Type B pancreatic cell (in vitro differentiated cells): Measurements from ENCODE around the gene PCDH15. TPM values are rescaled to one million over a fixed set of nuclear protein-coding genes. Genes with fewer than 3 reads are reported as not detected.

Source experiments
- DNase-seq: peaks from one replicate; pipeline ENCODE4 v3.0.0; 2021; ENCODE audit warnings: mixed read lengths; ENCODE audit not compliant: unreplicated experiment; ENCODE audit errors: extremely low spot score
- H3K27ac Mint-ChIP-seq: 2 replicates; pipeline ENCODE4 v1.8.0; 2021; ENCODE audit warnings: mild to moderate bottlenecking, mixed read lengths
- H3K27me3 Mint-ChIP-seq: 2 replicates; pipeline ENCODE4 v1.8.0; 2021; ENCODE audit warnings: mixed read lengths
- H3K36me3 Mint-ChIP-seq: 2 replicates; pipeline ENCODE4 v1.8.0; 2021; ENCODE audit warnings: mixed read lengths
- H3K4me1 Mint-ChIP-seq: one replicate; pipeline ENCODE4 v1.8.0; 2021; ENCODE audit warnings: mixed read lengths; ENCODE audit not compliant: unreplicated experiment
- H3K4me3 Mint-ChIP-seq: 2 replicates; pipeline ENCODE4 v1.8.0; 2021; ENCODE audit warnings: mild to moderate bottlenecking, mixed read lengths
- H3K9me3 Mint-ChIP-seq: 2 replicates; pipeline ENCODE4 v1.8.0; 2021; ENCODE audit warnings: mixed read lengths
- total RNA-seq: library from RNA; stranded (reverse); gene quantifications from 2 replicates; pipeline ENCODE4 v1.2.1, GENCODE V29; 2021; ENCODE audit warnings: low replicate concordance
- TF ChIP-seq, protein P1 (sequence below): fragments of 200-600 bp; sonication (generic); conservative IDR thresholded peaks from 2 replicates; pipeline ENCODE4 v1.5.0; 2021; ENCODE audit warnings: antibody characterized with exemption, mild to moderate bottlenecking

Gene PCDH15
- total RNA-seq, 1 donor from 2014 or later = 3.5 TPM

DNA sequence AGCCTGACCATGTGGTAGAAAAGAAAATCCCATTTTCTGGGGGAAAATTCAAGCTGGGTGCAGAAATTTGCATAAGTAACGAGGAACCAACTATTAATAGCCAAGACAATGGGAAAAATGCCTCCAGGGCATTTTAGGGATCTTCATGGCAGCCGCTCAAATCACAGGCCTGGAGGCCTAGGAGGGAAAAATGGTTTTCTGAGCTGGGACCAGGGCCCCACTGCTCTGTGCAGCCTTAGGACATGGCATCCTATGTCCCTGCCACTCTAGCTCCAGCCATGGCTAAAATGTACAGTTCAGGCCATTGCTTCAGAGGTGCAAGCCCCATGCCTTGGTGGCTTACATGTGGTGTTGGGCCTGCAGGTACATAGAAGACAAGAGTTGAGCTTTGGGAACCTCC, 459.0 kb downstream of the PCDH15 start:
- DNase-seq = no peak
- no peaks in the 10 kb centered on the region for H3K4me1 Mint-ChIP-seq
- no peak overlapping the region for H3K27ac Mint-ChIP-seq
- H3K27me3 Mint-ChIP-seq = no peaks in the 10 kb centered on the region
- TF ChIP-seq, protein P1, sequence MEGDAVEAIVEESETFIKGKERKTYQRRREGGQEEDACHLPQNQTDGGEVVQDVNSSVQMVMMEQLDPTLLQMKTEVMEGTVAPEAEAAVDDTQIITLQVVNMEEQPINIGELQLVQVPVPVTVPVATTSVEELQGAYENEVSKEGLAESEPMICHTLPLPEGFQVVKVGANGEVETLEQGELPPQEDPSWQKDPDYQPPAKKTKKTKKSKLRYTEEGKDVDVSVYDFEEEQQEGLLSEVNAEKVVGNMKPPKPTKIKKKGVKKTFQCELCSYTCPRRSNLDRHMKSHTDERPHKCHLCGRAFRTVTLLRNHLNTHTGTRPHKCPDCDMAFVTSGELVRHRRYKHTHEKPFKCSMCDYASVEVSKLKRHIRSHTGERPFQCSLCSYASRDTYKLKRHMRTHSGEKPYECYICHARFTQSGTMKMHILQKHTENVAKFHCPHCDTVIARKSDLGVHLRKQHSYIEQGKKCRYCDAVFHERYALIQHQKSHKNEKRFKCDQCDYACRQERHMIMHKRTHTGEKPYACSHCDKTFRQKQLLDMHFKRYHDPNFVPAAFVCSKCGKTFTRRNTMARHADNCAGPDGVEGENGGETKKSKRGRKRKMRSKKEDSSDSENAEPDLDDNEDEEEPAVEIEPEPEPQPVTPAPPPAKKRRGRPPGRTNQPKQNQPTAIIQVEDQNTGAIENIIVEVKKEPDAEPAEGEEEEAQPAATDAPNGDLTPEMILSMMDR = no peak
- H3K4me3 Mint-ChIP-seq = no peak overlapping the region
- H3K9me3 Mint-ChIP-seq = peaks cover 10% of the 10 kb centered on the region
- peaks cover 4% of the 10 kb centered on the region for H3K36me3 Mint-ChIP-seq

DNA sequence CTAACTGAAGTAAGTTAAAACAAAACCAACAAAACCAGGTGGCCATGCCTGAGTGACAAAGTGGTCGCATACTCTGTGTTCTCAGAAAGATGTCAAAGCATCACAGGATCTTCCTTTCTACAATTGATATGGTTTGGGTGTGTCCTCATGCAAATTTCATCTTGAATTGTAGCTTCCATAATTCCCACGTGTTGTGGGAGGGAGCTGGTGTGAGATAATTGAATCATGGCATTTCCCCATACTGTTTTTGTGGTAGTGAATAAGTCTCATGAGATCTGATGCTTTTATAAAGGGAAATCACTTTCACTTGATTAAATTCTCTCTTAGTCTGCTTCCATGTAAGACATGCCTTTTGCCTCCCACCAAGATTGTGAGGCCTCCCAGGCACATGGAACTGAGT, 465.7 kb downstream of the PCDH15 start:
- no peaks in the 10 kb centered on the region for H3K4me1 Mint-ChIP-seq
- H3K4me3 Mint-ChIP-seq = no peak overlapping the region
- no peaks in the 10 kb centered on the region for H3K36me3 Mint-ChIP-seq
- TF ChIP-seq, protein P1 = no peak
- H3K27me3 Mint-ChIP-seq = no peaks in the 10 kb centered on the region
- no peak for DNase-seq
- H3K27ac Mint-ChIP-seq = no peak overlapping the region
- no peaks in the 10 kb centered on the region for H3K9me3 Mint-ChIP-seq

DNA sequence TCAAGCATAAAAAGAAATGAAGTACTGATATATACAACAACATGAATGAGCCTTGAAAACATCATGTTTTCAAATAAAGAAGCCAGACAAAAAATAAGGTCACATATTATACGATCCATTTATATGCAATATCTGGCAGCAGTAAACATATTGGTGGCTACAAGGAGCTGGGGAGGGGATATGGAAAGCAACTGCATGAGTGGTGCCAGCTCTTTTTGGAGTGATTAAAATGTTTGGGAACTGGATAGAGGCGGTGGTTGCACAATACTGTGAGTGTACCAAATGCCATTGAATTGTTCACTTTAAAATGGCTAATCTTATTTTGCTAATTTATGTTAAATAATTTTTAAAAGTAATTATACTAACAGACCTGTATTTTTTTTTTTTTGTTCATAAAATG, 481.7 kb downstream of the PCDH15 start:
- Mint-ChIP-seq H3K4me1 (no peaks in the 10 kb centered on the region), H3K36me3 (no peaks in the 10 kb centered on the region), H3K27ac (no peak overlapping the region), H3K4me3 (no peak overlapping the region), H3K27me3 (no peaks in the 10 kb centered on the region), H3K9me3 (no peaks in the 10 kb centered on the region)
- DNase-seq = no peak
- TF ChIP-seq, protein P1 = no peak

DNA sequence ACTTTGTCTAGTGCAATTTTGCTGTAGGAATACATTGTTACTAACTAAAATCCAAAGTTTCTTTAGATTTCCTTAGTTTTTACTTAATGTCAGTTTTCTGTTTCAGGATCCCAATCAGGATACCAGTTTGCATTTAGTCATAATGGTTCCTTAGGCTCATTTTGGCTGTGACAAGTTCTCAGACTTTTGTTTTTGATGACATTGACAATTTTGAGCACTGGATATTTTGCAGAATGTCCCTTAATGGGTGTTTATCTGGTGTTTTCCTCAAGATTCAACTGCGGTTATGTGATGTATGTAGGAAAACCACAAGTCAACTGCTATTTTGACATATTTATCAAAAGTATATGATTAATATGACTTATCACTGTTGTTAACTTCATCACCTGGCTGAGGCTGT, 482.6 kb downstream of the PCDH15 start:
- no peaks in the 10 kb centered on the region for H3K4me1 Mint-ChIP-seq
- no peak overlapping the region for H3K27ac Mint-ChIP-seq
- H3K4me3 Mint-ChIP-seq = no peak overlapping the region
- no peaks in the 10 kb centered on the region for H3K27me3 Mint-ChIP-seq
- H3K9me3 Mint-ChIP-seq = no peaks in the 10 kb centered on the region
- TF ChIP-seq, protein P1 = no peak
- no peaks in the 10 kb centered on the region for H3K36me3 Mint-ChIP-seq
- DNase-seq = no peak

DNA sequence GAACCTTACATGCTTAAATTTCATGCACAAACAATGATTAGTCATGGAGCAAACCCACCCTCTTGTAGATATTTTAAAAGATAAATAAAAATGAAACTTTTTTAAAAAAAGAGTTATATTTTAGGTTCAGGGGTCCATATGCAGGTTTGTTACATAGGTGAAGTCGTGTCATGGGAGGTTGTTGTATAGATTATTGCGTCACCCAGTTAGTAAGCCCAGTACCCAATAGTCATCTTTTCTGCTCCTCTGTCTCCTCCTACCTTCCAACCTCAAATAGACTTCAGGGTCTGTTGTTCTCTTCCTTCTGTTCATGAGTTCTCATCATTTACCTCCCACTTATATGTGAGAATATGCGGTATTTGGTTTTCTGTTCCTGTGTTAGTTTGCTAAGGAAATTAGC, 486.6 kb downstream of the PCDH15 start:
- Mint-ChIP-seq H3K27ac (no peak overlapping the region), H3K9me3 (no peaks in the 10 kb centered on the region), H3K36me3 (no peaks in the 10 kb centered on the region), H3K27me3 (no peaks in the 10 kb centered on the region), H3K4me1 (no peaks in the 10 kb centered on the region), H3K4me3 (no peak overlapping the region)
- TF ChIP-seq, protein P1 = no peak
- no peak for DNase-seq
